GM12878 (cell line): ENCODE results near the gene PDE9A. TPM values are rescaled to one million over a fixed set of nuclear protein-coding genes. Genes with fewer than 3 reads are reported as not detected.

Source experiments
- ATAC-seq: fragments of 200-7000 bp; cut with Tn5 transposase; 3 replicates; pipeline ENCODE4 v1.9.1; 2020; ENCODE audit warnings: mild to moderate bottlenecking, moderate library complexity
- BruUV-seq: library from RNA; stranded (reverse); fragments of 400-500 nt; replicated peaks from 2 replicates; lab custom pipeline; 2021; lab: Mats Ljungman, UMichigan
- CTCF ChIA-PET: fragments of 300-600 bp; sonication (Branson Sonifier 250); formaldehyde crosslinking; extraction: SDS; loops from one replicate; lab custom pipeline; 2021; ENCODE audit warnings: inconsistent platforms; lab: Yijun Ruan, JAX
- POLR2A ChIA-PET: fragments of 350-600 bp; formaldehyde crosslinking; extraction: SDS; loops from one replicate; lab custom pipeline; 2021; ENCODE audit warnings: inconsistent platforms; lab: Charles Lee
- RAD21 ChIA-PET: fragments of 300-600 bp; sonication (Branson Sonifier 250); formaldehyde crosslinking; loops from one replicate; lab custom pipeline; 2023; ENCODE audit warnings: antibody characterized with exemption; ENCODE audit not compliant: unreplicated experiment; lab: Charles Lee
- SMC1A ChIA-PET: fragments of 300-600 bp; sonication (Branson Sonifier 250); formaldehyde crosslinking; loops from one replicate; lab custom pipeline; 2023; ENCODE audit not compliant: unreplicated experiment, uncharacterized antibody; lab: Charles Lee
- DNase-seq: peaks from one replicate; pipeline ENCODE4 v3.0.0-alpha.2; 2011; ENCODE audit warnings: low read depth, low spot score
- FAIRE-seq: peaks from 3 replicates; lab custom pipeline; 2011; peaks lifted over from hg19 to GRCh38; lab: Jason Lieb, UNC
- H2AFZ ChIP-seq: 2 replicates; pipeline ENCODE4 v1.6.0; 2011; ENCODE audit warnings: low read depth, low read length, control low read depth; ENCODE audit not compliant: control insufficient read depth
- H3K27ac ChIP-seq: 2 replicates; pipeline ENCODE4 v1.5.1; 2011; ENCODE audit warnings: control low read depth; ENCODE audit not compliant: control insufficient read depth, insufficient read depth
- H3K27me3 ChIP-seq, 2 experiments: replicated peaks in 1 of 2; 2 replicates each; pipeline versions ENCODE4 v1.6.0 to v1.6.1; 2011; ENCODE audit warnings: low read length in 1 of 2; ENCODE audit not compliant: control insufficient read depth in 2 of 2, insufficient read depth in 2 of 2
- H3K36me3 ChIP-seq, 2 experiments: 2 replicates each; pipeline ENCODE4 v1.5.1; 2011; ENCODE audit warnings: low read length in 1 of 2; ENCODE audit not compliant: control insufficient read depth in 2 of 2, insufficient read depth in 2 of 2
- H3K4me1 ChIP-seq: 2 replicates; pipeline ENCODE4 v1.6.1; 2011; ENCODE audit warnings: mild to moderate bottlenecking, low read length, moderate library complexity, mixed read lengths; ENCODE audit not compliant: control insufficient read depth, insufficient read depth
- H3K4me2 ChIP-seq: 2 replicates; pipeline ENCODE4 v1.6.0; 2011; ENCODE audit warnings: control low read depth; ENCODE audit not compliant: control insufficient read depth, insufficient read depth
- H3K4me3 ChIP-seq: fragments of 200-600 bp; sonication (generic); 2 replicates; pipeline ENCODE4 v1.5.1; 2016
- H3K79me2 ChIP-seq: 2 replicates; pipeline ENCODE4 v1.6.0; 2011; ENCODE audit warnings: low read length; ENCODE audit not compliant: control insufficient read depth, insufficient read depth
- H3K9ac ChIP-seq: 2 replicates; pipeline ENCODE4 v1.8.0; 2011; ENCODE audit warnings: low read length, control low read depth, mixed read lengths; ENCODE audit not compliant: control insufficient read depth, insufficient read depth
- H3K9me3 ChIP-seq: replicated peaks from 3 replicates; pipeline ENCODE4 v1.5.1; 2011; ENCODE audit warnings: mild to moderate bottlenecking, low read length; ENCODE audit not compliant: control insufficient read depth, insufficient read depth
- H4K20me1 ChIP-seq: 2 replicates; pipeline ENCODE4 v1.6.0; 2011; ENCODE audit not compliant: control insufficient read depth, insufficient read depth
- CEBPB ChIP-seq, 2 experiments: fragments of 150-350 bp in 1 of 2; IDR thresholded peaks; 2 replicates each; pipeline ENCODE4 v1.6.1; 2012 to 2014; ENCODE audit warnings: low read depth in 2 of 2, low read length in 2 of 2, borderline replicate concordance in 1 of 2, inconsistent platforms in 1 of 2
- EGR1 ChIP-seq, 2 experiments: IDR thresholded peaks; 1 replicate in 1 of 2; 2 replicates in 1 of 2; pipeline ENCODE4 v1.6.1; 2011 to 2012; ENCODE audit warnings: low read depth in 2 of 2, low read length in 2 of 2, borderline replicate concordance in 1 of 2, mild to moderate bottlenecking in 1 of 2, moderate library complexity in 1 of 2
- IKZF1 ChIP-seq: fragments of 450-650 bp; conservative IDR thresholded peaks from 2 replicates; pipeline ENCODE4 v1.6.1; 2017; ENCODE audit warnings: antibody characterized with exemption, mild to moderate bottlenecking
- LARP7 ChIP-seq: fragments of 450-650 bp; IDR thresholded peaks from 2 replicates; pipeline ENCODE4 v1.6.1; 2017; ENCODE audit warnings: mild to moderate bottlenecking
- MXI1 ChIP-seq: fragments of 150-350 bp; IDR thresholded peaks from 2 replicates; pipeline ENCODE4 v1.6.1; 2011; ENCODE audit warnings: low read depth, mild to moderate bottlenecking, inconsistent platforms, low read length, improper control_type of control experiment
- WGBS: methylation state at CpG from one replicate; pipeline ENCODE4 v1.1.6; 2016; ENCODE audit warnings: low lambda C conversion rate; ENCODE audit not compliant: insufficient replicate concordance, insufficient coverage; ENCODE audit errors: missing lambda C conversion rate; 5-methylcytosine and 5-hydroxymethylcytosine counted together
- in situ Hi-C: fragments of 300-500 bp; cut with MboI; formaldehyde crosslinking; loops from 9 replicates; pipeline ENCODE4 v1.14.3; 2018; ENCODE audit warnings: mixed read lengths
- intact Hi-C: fragments of 100-400 bp; cut with micrococcal nuclease; formaldehyde crosslinking; loops from one replicate; pipeline ENCODE4 v1.14.2; 2022; ENCODE audit not compliant: unreplicated experiment
- polyA plus RNA-seq, 11 experiments: library from polyadenylated mRNA; depleted of rRNA in 4 of 11; unstranded in 6 of 11; stranded (reverse) in 5 of 11; fragments of >200 nt; fragmentation: Nextera tagmentation in 4 of 11; fragmentation: Illumina TruSeq in 1 of 11; extraction: Ambion mirVana in 4 of 11; extraction: Trizol in 1 of 11; gene quantifications; 1 replicate in 1 of 11; 2 replicates in 10 of 11; pipeline versions ENCODE4 v1.2.1 to v1.2.3, GENCODE V29; 2011 to 2016; ENCODE audit warnings: inconsistent platforms in 2 of 11, missing spikeins in 2 of 11, low read depth in 1 of 11
- total RNA-seq, 4 experiments: library from RNA; depleted of rRNA in 3 of 4; stranded (reverse); fragments of >200 nt in 3 of 4; fragmentation: Illumina TruSeq in 1 of 4; extraction: Trizol in 1 of 4; gene quantifications; 2 replicates each; pipeline versions ENCODE4 v1.2.1 to v1.2.3, GENCODE V29; 2013 to 2021
- TF ChIP-seq, protein P1 (sequence below): fragments of 450-650 bp; IDR thresholded peaks from 2 replicates; pipeline ENCODE4 v1.6.1; 2017; ENCODE audit warnings: mild to moderate bottlenecking, moderate library complexity
- TF ChIP-seq, protein P2 (sequence below): fragments of 450-650 bp; formaldehyde crosslinking; IDR thresholded peaks from 2 replicates; pipeline ENCODE4 v1.4.0; 2020; ENCODE audit warnings: mild to moderate bottlenecking, moderate library complexity

PDE9A gene
- total and polyA plus RNA-seq, 10 of the 15 experiments (the other 5 are each of a cell fraction or from before 2014, with no cell fraction given) = 0.08 to 0.45 (median 0.20) TPM; not detected in 1

DNA sequence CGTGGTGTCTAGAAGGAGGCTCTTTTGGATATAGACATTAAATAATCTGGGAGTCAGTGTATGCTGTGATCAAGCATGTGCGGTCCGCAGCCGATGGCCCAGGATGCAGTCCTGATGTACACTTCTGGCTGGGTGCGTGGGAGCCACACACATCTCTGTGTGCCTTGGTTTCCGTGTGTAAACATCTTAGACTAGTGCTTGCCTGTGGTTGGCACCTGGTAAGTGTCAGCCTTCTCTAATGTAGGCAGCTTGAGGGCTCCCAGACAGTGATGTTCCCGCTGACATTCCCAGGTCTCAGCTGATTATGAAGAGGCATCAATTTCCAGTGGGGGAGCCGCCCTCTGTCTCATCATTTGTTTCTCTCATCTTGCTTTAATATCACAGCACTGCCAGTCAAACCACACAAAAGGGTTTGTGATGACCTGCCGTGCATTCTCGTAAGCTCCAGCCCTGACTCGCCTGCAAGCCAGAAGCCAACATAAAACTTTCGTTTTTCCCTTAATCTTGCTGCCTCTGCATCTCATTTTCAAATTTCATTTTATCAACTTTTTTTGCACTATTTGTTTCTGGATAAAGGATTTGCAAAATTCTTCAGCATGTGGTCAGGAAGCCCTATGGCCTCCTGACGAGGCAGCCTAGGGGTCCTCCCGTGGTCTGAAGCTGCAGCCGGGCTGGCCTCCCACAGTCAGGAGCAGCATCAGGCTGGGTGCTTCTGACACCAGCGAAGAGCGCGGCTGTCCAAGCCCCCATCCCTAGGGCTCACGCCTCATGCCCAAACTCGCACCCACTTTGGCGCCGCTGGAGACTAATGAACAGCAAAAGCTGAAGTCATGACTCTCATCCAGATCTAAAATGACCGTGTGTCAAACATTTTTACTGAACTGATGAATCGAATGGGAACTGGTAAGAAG, 28.1 kb downstream of the PDE9A start (continued):
- TF ChIP-seq, protein P1, sequence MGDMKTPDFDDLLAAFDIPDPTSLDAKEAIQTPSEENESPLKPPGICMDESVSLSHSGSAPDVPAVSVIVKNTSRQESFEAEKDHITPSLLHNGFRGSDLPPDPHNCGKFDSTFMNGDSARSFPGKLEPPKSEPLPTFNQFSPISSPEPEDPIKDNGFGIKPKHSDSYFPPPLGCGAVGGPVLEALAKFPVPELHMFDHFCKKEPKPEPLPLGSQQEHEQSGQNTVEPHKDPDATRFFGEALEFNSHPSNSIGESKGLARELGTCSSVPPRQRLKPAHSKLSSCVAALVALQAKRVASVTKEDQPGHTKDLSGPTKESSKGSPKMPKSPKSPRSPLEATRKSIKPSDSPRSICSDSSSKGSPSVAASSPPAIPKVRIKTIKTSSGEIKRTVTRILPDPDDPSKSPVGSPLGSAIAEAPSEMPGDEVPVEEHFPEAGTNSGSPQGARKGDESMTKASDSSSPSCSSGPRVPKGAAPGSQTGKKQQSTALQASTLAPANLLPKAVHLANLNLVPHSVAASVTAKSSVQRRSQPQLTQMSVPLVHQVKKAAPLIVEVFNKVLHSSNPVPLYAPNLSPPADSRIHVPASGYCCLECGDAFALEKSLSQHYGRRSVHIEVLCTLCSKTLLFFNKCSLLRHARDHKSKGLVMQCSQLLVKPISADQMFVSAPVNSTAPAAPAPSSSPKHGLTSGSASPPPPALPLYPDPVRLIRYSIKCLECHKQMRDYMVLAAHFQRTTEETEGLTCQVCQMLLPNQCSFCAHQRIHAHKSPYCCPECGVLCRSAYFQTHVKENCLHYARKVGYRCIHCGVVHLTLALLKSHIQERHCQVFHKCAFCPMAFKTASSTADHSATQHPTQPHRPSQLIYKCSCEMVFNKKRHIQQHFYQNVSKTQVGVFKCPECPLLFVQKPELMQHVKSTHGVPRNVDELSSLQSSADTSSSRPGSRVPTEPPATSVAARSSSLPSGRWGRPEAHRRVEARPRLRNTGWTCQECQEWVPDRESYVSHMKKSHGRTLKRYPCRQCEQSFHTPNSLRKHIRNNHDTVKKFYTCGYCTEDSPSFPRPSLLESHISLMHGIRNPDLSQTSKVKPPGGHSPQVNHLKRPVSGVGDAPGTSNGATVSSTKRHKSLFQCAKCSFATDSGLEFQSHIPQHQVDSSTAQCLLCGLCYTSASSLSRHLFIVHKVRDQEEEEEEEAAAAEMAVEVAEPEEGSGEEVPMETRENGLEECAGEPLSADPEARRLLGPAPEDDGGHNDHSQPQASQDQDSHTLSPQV = no peak
- TF ChIP-seq CEBPB (IDR thresholded peaks at IDR 0.05; ENCODE audit: borderline replicate concordance in 1 of 2, low read depth in 2 of 2, low read length in 2 of 2) = no peak

DNA sequence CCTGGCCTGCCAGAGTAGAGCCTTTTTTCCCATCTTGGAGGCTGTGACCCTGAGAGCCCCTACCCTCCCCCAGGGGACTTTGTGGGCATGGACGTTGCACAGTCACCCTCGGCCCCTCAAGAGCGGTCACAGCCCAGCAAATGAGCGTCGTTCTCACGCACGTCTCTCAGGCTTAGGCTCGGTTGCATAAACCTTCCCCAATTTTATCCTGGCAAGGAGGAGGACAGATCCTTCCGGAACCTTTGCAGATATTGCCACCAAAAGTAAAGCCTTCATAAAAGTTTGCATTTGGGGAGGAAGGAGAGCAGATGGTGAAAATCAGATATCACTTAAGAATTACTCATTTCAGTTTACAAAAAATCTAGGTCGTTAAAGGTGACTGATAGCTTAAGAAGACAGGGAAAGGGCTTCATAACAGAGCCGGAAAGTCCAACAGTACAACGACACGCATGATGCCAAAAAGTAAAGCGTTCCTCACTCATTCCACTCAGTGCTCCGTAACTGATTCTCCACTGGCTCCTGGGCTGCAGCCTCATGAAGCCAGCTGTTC, 29.3 kb downstream of the PDE9A start:
- Histone ChIP-seq H3K4me1 (no peaks in the 10 kb centered on the region), H3K27ac (no peak overlapping the region), H3K79me2 (no peaks in the 10 kb centered on the region), H3K9me3 (no peaks in the 10 kb centered on the region), H3K4me3 (no peak overlapping the region), H3K4me2 (no peak overlapping the region), H2AFZ (no peak overlapping the region), H4K20me1 (no peaks in the 10 kb centered on the region; the same call in 1 of the 2 replicates), H3K9ac (no peak overlapping the region), H3K36me3 (no peaks in the 10 kb centered on the region), H3K27me3 (no peaks in the 10 kb centered on the region; a peak in 2 of 4 replicates)
- FAIRE-seq = no peak
- no TSS peak for BruUV-seq
- no peak for DNase-seq
- POLR2A ChIA-PET = no interaction called here
- RAD21 ChIA-PET = no interaction called here
- intact Hi-C loops = no loop called here
- in situ Hi-C loops = no loop called here
- TF ChIP-seq IKZF1 (no peak), EGR1 (IDR thresholded peaks at IDR 0.05; ENCODE audit: borderline replicate concordance in 1 of 2, low read depth in 2 of 2, low read length in 2 of 2) (no peak), LARP7 (no peak), MXI1 (no peak)
- TF ChIP-seq, protein P2, sequence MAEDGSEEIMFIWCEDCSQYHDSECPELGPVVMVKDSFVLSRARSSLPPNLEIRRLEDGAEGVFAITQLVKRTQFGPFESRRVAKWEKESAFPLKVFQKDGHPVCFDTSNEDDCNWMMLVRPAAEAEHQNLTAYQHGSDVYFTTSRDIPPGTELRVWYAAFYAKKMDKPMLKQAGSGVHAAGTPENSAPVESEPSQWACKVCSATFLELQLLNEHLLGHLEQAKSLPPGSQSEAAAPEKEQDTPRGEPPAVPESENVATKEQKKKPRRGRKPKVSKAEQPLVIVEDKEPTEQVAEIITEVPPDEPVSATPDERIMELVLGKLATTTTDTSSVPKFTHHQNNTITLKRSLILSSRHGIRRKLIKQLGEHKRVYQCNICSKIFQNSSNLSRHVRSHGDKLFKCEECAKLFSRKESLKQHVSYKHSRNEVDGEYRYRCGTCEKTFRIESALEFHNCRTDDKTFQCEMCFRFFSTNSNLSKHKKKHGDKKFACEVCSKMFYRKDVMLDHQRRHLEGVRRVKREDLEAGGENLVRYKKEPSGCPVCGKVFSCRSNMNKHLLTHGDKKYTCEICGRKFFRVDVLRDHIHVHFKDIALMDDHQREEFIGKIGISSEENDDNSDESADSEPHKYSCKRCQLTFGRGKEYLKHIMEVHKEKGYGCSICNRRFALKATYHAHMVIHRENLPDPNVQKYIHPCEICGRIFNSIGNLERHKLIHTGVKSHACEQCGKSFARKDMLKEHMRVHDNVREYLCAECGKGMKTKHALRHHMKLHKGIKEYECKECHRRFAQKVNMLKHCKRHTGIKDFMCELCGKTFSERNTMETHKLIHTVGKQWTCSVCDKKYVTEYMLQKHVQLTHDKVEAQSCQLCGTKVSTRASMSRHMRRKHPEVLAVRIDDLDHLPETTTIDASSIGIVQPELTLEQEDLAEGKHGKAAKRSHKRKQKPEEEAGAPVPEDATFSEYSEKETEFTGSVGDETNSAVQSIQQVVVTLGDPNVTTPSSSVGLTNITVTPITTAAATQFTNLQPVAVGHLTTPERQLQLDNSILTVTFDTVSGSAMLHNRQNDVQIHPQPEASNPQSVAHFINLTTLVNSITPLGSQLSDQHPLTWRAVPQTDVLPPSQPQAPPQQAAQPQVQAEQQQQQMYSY (CRISPR knock-in tag) = no peak
- CTCF ChIA-PET = no interaction called here
- 24% methylated on average over 15 of the region's 15 CpGs for WGBS
- SMC1A ChIA-PET = no interaction called here
- no peak for ATAC-seq
